ENCODE measurements around the gene TRMT1. TPM values are rescaled to one million over a fixed set of nuclear protein-coding genes. Genes with fewer than 3 reads are reported as not detected.

Gene TRMT1
- total RNA-seq, 1 experiment from 2014 or later = 52.0 TPM

DNA sequence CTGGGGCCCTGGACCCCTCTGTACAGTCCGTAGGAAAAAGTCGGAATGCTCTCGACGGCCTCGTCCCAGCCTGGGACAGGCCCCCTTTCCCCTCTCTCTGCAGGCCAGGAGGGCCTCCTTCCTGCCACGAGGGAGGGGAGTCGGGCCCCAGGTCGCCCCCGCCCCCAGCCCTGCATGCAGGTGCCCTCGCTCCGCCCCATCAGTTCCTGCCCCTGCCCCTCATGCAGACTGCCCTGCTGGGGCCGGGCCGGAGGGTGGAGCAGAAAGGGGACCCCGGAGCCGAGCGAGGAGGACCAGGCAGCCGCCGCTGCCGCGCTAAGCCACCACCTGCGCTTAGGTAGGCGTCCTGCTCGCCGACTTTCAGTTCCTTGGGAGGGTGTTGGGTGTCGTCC lies 21.2 kb downstream of the TRMT1 start:
- Histone ChIP-seq H3K36me3 (ENCODE audit: control insufficient read depth, insufficient read depth, low read length) (no peaks in the 10 kb centered on the region; the same call in 1 of the 2 replicates), H3K27me3 (ENCODE audit: control insufficient read depth, insufficient read depth, low read length) (no peaks in the 10 kb centered on the region), H3K4me3 (ENCODE audit: low read depth in 2 of 2, low read length in 2 of 2) (no peak overlapping the region), H3K4me1 (ENCODE audit: control insufficient read depth, insufficient read depth, low read length) (peaks cover 53% of the 10 kb centered on the region), H3K9me3 (ENCODE audit: control insufficient read depth, insufficient read depth, low read depth, low read length) (no peaks in the 10 kb centered on the region), H3K27ac (ENCODE audit: low read length) (no peak overlapping the region)
- ChIA-PET CTCF (interaction anchor here (0.6 to 0.8 kb wide), 4 partner anchors 118 to 1058 kb away, joined by 3 to 9 read pairs (median 5); partner anchors contain the start of gene GCDH), POLR2A (interaction anchor here (0.6 kb wide), 1 partner anchor 16 kb away, joined by 8 read pairs; no protein-coding TSS in a partner anchor)
- ATAC-seq (no peak), DNase-seq (ENCODE audit: low read depth, low spot score) (no peak)
- in situ Hi-C loops (cut with HindIII; ENCODE audit: low pct_unique_long_range_greater_than_20kb, low sequenced_read_pairs) (no loop called here), intact Hi-C loops (cut with micrococcal nuclease; ENCODE audit: unreplicated experiment) (loop anchor here (10.0 kb wide), 1 partner anchor 61 kb away; no protein-coding TSS in a partner anchor)
- TF ChIP-seq, protein P1, sequence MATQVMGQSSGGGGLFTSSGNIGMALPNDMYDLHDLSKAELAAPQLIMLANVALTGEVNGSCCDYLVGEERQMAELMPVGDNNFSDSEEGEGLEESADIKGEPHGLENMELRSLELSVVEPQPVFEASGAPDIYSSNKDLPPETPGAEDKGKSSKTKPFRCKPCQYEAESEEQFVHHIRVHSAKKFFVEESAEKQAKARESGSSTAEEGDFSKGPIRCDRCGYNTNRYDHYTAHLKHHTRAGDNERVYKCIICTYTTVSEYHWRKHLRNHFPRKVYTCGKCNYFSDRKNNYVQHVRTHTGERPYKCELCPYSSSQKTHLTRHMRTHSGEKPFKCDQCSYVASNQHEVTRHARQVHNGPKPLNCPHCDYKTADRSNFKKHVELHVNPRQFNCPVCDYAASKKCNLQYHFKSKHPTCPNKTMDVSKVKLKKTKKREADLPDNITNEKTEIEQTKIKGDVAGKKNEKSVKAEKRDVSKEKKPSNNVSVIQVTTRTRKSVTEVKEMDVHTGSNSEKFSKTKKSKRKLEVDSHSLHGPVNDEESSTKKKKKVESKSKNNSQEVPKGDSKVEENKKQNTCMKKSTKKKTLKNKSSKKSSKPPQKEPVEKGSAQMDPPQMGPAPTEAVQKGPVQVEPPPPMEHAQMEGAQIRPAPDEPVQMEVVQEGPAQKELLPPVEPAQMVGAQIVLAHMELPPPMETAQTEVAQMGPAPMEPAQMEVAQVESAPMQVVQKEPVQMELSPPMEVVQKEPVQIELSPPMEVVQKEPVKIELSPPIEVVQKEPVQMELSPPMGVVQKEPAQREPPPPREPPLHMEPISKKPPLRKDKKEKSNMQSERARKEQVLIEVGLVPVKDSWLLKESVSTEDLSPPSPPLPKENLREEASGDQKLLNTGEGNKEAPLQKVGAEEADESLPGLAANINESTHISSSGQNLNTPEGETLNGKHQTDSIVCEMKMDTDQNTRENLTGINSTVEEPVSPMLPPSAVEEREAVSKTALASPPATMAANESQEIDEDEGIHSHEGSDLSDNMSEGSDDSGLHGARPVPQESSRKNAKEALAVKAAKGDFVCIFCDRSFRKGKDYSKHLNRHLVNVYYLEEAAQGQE (IDR thresholded peaks at IDR 0.05; ENCODE audit: insufficient read depth in 1 of 2, low read depth in 2 of 2, low read length in 1 of 2) = no peak
- no TSS peak for BruUV-seq (replicated peaks)

DNA sequence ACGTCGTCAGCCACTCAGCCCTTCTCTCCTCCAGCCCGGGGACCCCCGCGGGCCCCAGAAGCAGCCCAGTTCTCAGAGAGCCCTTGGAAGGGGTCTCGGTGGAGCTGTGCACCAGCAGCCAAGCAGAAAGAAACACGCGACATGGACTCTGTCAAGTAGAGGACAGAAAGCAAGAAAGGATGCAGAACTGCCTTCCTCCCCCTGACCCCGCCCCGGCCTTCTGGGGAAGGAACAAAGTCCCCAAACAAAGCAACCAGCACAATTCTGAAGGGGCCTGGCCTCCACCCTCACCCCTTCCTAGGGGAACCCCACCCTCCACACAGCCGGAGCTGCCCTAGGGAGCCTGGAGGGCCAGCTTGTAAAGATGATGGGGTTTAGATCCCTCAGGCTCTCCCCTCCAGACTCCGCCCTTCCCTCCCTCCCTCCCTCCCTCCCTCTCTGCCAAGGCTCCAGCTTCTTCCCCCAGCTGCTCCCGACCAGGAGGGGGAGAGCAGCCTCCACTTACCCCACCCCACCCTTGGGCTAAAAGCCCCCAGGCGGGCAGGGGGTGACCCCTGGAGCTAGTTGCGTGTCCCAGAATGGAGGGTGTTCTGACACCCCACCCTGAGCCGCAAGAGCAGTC lies 21.7 kb downstream of the TRMT1 start:
- ATAC-seq (no peak), DNase-seq (ENCODE audit: low read depth, low spot score) (no peak)
- H3K36me3 ChIP-seq (ENCODE audit: control insufficient read depth, insufficient read depth, low read length) = no peaks in the 10 kb centered on the region; the same call in 1 of the 2 replicates
- TSS peak; percentile 66 for BruUV-seq (replicated peaks)
- no peaks in the 10 kb centered on the region for H3K9me3 ChIP-seq (ENCODE audit: control insufficient read depth, insufficient read depth, low read depth, low read length)
- peaks cover 53% of the 10 kb centered on the region for H3K4me1 ChIP-seq (ENCODE audit: control insufficient read depth, insufficient read depth, low read length)
- intact Hi-C loops (cut with micrococcal nuclease; ENCODE audit: unreplicated experiment) = loop anchor here (5.0 to 10.0 kb wide), 2 partner anchors 60 to 118 kb away; no protein-coding TSS in a partner anchor
- ChIA-PET CTCF (interaction anchor here (0.6 to 1.2 kb wide), 5 partner anchors 34 to 204 kb away, joined by 3 to 8 read pairs (median 7); partner anchors contain the start of gene GCDH), POLR2A (interaction anchor here (0.5 kb wide), 1 partner anchor 123 kb away, joined by 4 read pairs; no protein-coding TSS in a partner anchor)
- H3K4me3 ChIP-seq (ENCODE audit: low read depth in 2 of 2, low read length in 2 of 2) = no peak overlapping the region
- no peaks in the 10 kb centered on the region for H3K27me3 ChIP-seq (ENCODE audit: control insufficient read depth, insufficient read depth, low read length)
- TF ChIP-seq POLR2AphosphoS5 (IDR thresholded peaks at IDR 0.05; ENCODE audit: low read depth, low read length) = no peak
- TF ChIP-seq, protein P1 (IDR thresholded peaks at IDR 0.05; ENCODE audit: insufficient read depth in 1 of 2, low read depth in 2 of 2, low read length in 1 of 2) = no peak
- no peak for TF ChIP-seq SIN3A (IDR thresholded peaks at IDR 0.05; ENCODE audit: borderline replicate concordance, insufficient read depth, low read depth, low read length)
- TF ChIP-seq TCF7L2 (IDR thresholded peaks at IDR 0.05; ENCODE audit: low read depth, low read length) = no peak
- H3K27ac ChIP-seq (ENCODE audit: low read length) = no peak overlapping the region
- in situ Hi-C loops (cut with HindIII; ENCODE audit: low pct_unique_long_range_greater_than_20kb, low sequenced_read_pairs) = no loop called here

Measured in Panc1 (cell line).